Neural progenitor cell (in vitro differentiated cells): ENCODE measurements around the gene MBP.

Experiments used
- EZH2 ChIP-seq: fragments of 200-600 bp; sonication (generic); IDR thresholded peaks from 2 replicates; pipeline ENCODE4 v1.6.1; 2017; ENCODE audit warnings: antibody characterized with exemption, mild to moderate bottlenecking, moderate library complexity
- EZH2phosphoT487 ChIP-seq: fragments of 200-600 bp; sonication (generic); IDR thresholded peaks from 2 replicates; pipeline ENCODE4 v1.6.1; 2017; ENCODE audit warnings: antibody characterized with exemption
- TF ChIP-seq, protein P1 (sequence below): fragments of 200-600 bp; sonication (generic); IDR thresholded peaks from 2 replicates; pipeline ENCODE4 v1.5.1; 2017; ENCODE audit warnings: antibody characterized with exemption, mild to moderate bottlenecking

GRCh38 chr18:77102259-77103040, 30.1 kb downstream of the MBP start:
- TF ChIP-seq, protein P1, sequence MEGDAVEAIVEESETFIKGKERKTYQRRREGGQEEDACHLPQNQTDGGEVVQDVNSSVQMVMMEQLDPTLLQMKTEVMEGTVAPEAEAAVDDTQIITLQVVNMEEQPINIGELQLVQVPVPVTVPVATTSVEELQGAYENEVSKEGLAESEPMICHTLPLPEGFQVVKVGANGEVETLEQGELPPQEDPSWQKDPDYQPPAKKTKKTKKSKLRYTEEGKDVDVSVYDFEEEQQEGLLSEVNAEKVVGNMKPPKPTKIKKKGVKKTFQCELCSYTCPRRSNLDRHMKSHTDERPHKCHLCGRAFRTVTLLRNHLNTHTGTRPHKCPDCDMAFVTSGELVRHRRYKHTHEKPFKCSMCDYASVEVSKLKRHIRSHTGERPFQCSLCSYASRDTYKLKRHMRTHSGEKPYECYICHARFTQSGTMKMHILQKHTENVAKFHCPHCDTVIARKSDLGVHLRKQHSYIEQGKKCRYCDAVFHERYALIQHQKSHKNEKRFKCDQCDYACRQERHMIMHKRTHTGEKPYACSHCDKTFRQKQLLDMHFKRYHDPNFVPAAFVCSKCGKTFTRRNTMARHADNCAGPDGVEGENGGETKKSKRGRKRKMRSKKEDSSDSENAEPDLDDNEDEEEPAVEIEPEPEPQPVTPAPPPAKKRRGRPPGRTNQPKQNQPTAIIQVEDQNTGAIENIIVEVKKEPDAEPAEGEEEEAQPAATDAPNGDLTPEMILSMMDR, result no peak
- TF ChIP-seq EZH2phosphoT487, result no peak
- no peak for TF ChIP-seq EZH2
